Stimulated activated CD4-positive, alpha-beta T cell treated with anti-CD3 and anti-CD28 coated beads, TNF-alpha, amount 100 ng/mL, for 1 hour (primary cell): ENCODE results near the gene CC2D1B.
"Not testable (repeated sequence)": the region's sequence is repeated elsewhere in the genome, so short reads cannot be mapped to it uniquely, and the experiment has no call there.

ENCODE experiments used
- DNase-seq, 3 donors: peaks; one replicate each; pipeline ENCODE4 v3.0.0-alpha.2; 2020; ENCODE audit warnings: low read depth in 3 of 3, low spot score in 1 of 3

Gene CC2D1B

DNA sequence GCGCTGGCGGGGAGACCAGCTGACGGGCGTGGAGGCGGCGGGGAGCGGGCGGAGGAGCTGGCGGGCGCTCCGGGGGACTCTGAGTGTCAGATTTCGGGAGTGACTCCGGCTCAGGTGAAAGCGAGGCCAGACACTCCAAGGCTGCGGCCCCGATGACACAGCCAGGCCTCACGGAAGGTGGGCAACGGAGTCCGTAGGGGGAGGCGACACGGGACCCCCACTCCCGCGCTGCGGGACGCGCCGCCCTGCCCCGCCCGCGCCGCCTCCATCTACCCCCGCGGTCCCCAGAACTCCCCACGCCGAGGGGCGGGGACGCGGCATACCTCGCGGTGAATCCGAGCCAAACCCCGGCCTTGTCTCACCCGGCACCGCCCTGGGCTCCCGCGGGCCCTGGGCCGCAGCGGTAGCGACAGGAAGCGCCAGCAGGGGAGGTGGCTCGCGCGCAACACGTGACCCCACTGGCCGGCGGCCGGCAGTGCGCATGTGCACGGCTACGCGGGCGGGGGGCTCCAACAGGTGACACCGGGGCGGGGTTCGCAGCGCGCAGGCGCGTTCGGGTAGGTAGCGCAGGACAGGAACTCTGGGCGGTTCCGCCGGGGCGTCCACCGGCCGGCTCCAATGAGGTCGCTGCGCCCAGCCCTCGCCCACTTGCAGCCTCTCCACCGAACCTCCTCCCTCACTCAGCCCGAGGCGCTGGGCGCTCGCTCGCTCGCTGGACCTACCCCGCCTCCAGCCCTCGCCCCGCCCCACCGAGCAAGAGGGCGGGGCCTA is at the start of gene CC2D1B:
Gene CC2D1B, minus strand, starts transcription at position 460 of the 771 bp plus-strand sequence. CDS start 1,585 bp downstream, outside the sequence.
- peak; percentile 98 to 99 (median 99) for DNase-seq

DNA sequence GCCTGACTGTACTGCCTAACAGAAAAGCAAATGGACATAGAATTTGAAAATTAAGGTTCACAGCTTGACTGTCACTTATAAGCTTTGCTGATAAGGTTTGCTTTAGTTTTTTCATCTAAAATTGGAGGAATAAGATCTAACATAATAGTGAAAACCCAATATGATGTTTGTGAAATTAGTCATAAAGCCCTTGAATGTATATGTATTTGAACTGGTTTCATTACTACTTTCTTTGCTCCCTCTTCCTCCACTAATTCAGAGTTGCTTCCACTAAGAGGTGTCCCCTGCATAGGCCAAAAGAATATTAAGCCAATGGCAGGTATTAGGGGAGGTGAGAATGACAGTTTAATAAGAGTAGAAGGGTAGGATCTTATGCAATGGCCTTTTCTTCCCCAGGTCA is 48.9 kb upstream of the CC2D1B start:
- DNase-seq, result no peak

DNA sequence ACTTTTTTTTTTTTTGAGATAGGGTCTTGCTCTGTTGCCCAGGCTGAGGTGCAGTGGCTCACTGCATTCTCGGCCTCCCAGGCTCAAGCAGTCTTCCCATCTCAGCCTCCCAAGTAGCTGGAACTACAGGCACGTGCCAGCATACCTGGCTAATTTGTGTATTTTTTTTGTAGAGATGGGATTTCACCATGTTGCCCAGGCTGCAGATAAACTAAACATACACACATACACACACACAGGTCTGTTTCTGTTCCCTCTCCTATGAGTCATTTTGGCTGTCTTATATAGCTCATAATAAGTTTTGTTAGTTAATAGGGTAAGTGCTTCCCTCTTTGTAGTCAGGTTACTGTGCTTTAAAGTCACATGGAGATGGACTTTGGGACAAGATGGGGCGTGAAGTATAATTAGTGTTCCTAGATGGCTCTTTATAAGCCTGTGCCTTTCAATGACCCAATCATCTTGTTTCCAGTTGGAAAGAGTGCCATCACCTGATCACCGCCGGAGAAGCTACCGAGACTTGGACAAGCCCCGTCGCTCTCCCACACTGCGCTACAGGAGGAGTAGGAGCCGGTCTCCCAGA is 47.5 kb upstream of the CC2D1B start:
- no peak for DNase-seq

- DNase-seq, result no peak
Measured at GRCh38 chr1:52404975-52405338, 39.0 kb upstream of the CC2D1B start.

GRCh38 chr1:52404116-52404974 is 38.3 kb upstream of the CC2D1B start, which contains the start of the genes ORC1 and PRPF38A:
ORC1 (minus strand) TSS chr1:52404423; CDS start chr1:52402223, 2,200 bp downstream.
PRPF38A (plus strand) TSS chr1:52404602; CDS start chr1:52404750, 148 bp downstream.
- peak; percentile 88 to 96 (median 92) for DNase-seq

DNA sequence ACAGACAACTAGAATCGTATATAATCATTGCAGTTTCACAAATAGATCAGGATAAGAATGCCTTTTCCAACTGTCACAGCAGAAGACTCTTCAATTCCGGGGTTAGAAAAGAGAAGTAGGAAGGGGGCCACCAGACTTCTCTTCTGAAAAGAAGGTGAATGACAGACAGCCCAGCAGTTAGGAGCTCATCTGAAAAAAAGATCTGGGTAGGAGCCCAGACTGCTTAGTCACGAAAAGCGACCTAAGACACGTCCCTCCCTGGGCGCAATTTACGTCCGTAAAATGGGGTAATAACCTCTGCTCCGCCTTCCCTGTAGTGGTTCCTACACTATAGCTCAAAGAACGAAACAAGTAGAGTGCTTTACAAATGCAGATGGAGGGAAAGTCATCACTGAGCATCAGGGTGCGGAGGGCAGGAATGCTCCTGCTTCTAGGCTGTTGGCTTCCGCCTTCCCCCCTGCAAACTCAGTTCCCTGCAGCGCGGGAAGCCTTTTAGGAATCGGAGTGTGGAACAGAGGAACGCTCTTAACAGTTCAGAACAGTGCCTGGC is 37.6 kb upstream of the CC2D1B start:
- peak in 1 of 3 donors; percentile 21 for DNase-seq

GRCh38 chr1:52402860-52403240 is 36.8 kb upstream of the CC2D1B start:
- DNase-seq, result no peak

DNA sequence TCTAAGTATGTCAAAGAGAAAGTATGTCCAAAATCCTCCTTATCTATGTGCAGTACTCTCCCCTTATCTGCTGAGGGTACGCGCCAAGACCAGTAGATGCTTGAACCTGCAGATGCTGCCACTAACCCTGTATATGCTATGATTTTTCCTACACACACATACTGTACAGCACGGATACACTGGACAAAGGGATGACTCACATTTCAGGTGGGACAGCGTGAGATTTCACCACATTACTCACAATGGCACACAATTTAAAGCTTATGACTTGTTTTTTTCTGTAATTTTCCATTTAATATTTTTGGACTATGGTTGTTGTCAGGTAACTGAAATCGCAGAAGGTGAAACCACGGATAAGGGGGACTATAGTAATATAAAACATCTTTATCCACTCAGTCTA is 34.1 kb upstream of the CC2D1B start:
- no peak for DNase-seq

GRCh38 chr1:52399629-52400028 is 33.6 kb upstream of the CC2D1B start:
- DNase-seq, result no peak

DNA sequence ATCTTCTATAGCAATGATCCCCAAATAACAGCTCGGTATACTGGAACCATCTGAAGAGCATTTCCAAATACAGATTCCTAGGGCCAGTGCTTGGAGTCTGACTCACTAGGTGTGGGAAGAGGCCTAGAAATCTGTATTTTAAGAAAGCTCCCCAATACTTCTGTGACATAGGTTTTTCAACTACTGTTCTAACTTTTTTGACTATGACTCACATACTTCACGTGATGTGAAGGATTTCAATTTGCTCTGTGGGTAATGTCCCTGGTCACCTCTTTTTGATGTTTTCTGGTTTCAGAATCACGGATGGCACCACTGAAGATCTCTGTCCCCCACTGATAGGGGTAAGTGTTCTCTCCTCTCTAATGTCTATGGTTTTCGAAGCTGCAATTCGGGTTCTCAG is 27.2 kb upstream of the CC2D1B start:
- DNase-seq, result no peak

- no peak for DNase-seq
Measured at GRCh38 chr1:52386458-52386857, 20.5 kb upstream of the CC2D1B start.

DNA sequence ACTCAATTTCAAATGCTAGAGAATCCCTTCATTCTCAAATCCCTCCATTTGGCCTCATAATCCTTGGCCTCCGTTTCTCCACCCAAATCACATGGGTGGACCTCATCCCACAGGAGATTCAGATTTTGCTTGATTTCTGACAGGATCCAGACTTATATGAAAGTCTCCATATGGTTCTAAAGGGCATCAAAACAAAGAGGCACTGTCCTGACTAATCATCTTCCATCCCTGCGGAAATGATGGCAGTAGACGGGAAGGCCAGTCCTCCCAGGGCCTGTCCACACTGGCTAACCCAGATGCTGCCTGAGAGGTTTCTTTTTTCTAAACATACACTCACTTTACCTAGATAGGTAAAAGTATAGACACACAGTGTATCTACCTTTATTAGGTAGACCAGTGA is 19.4 kb upstream of the CC2D1B start:
- DNase-seq, result no peak

DNA sequence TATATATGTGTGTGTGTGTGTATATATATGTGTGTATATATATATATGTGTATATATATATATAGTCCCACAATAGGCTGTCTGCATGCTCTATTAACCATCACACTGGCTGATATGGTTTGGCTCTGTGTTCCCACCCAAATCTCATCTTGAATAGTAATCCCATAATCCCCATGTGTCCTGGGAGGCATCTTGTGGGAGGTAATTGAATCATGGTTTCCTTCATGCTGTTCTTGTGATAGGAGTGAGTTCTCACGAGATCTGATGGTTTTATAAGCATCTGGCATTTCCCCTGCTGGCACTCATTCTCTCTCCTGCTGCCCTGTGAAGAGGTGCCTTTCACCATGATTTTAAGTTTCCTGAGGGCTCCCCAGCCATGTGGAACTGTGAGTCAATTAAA is 3.8 kb upstream of the CC2D1B start:
- DNase-seq, result not testable (repeated sequence)

- DNase-seq, result no peak
Measured at GRCh38 chr1:52368383-52369172, 2.6 kb upstream of the CC2D1B start.

GRCh38 chr1:52367272-52367671 is 1.3 kb upstream of the CC2D1B start:
- DNase-seq, result no peak

- no peak for DNase-seq
Measured at GRCh38 chr1:52366517-52366827, 467 bp upstream of the CC2D1B start.

DNA sequence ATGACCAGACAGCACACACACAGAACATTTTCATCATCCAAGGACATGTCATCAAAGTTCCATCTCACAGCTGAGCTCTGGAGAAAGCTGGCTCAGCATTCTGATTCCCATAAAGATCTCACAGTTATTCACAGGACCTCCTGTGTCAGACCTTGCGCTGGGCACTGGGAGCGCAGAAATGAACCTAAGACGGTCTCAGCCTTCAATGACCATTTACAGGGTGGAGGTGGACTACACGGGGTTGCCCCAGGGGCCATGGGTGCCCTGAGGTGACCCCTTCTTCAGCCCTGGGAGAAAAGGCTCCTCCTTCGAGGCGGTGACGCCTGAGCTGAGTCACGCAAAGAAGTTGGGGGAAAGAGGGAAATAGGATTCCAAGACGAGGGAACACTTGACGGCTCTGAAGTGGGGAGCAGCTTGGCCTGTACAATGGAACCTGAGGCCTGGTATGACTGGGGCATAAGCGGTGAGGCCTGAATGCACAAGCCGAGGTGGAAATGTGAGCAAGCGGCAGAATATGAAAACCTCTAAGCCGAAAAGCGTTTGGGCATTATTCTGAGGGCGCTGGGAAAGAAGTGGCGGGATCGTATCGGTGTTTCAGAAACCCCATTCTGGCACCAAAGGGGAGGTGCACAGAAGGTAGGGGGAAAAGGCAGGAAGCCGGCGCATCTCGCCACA is 797 bp downstream of the CC2D1B start:
- DNase-seq, result no peak

DNA sequence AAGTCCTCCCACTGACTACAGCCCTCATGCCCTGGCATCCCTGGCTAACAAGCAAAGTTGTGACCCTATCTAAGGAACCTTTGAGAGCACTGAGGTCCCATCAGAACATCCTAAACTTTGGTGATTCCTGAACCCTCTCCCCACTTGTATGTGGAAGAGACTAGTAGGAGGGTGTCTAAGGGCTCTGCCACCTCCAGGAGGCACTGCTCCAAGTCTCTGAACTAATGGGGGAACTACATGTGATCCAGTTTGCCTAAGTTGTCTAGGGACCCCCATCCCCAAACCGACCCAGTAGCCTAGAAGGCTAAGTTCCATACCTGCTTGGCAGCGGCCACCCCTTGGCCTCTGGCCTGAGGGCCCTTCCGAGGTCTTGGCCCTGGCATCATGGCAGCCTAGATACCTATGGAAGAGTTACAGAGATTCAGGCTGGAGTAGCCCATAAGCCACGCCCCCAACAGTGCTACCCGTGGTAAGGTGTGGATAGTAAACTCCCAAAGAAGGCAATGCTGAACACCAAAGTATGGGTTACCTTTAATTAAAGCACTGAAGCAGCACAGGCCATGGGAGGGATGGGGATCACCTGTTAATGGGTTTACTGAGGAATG is 1.7 kb downstream of the CC2D1B start:
- no peak for DNase-seq

DNA sequence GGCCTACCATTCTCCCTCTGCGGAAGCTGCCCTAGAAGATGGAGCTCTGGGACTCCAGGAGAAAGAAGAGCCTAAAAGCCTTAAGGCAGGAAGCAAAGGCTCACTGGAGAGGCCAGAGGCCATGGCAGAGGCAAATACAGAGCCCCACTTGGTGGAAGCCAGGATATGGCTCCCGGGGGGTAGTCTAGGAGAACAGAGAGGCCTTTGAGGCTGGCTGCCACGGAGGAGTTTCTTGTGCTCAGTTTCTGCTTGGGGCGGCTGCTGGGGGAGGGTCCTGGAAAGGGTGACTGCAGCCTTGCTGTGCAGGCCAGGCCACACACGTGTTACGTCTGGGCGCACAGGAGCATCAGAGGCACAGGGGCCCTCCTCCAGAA is 5.4 kb downstream of the CC2D1B start:
- no peak for DNase-seq
